SH-SY5Y (cell line): ENCODE results near the gene PELI1.

ENCODE experiments used
- GATA2 ChIP-seq: IDR thresholded peaks from 2 replicates; pipeline ENCODE4 v1.6.1; 2011; ENCODE audit warnings: mild to moderate bottlenecking, low read depth, low read length
- GATA3 ChIP-seq: IDR thresholded peaks from 2 replicates; pipeline ENCODE4 v1.6.1; 2011; ENCODE audit warnings: low read depth, mild to moderate bottlenecking, low read length, moderate library complexity

- no peak for TF ChIP-seq GATA3
- TF ChIP-seq GATA2 = no peak
Measured at GRCh38 chr2:64063924-64064331, 80.3 kb downstream of the PELI1 start.
